Measurements from ENCODE around the gene PDCD7.
"Not testable (repeated sequence)": the region's sequence is repeated elsewhere in the genome, so short reads cannot be mapped to it uniquely, and the experiment has no call there.

PDCD7 gene

GRCh38 chr15:65130941-65131340, 2.7 kb downstream of the PDCD7 start:
- DNase-seq (ENCODE audit: low read depth), result no peak

GRCh38 chr15:65115542-65115941, 18.1 kb downstream of the PDCD7 start:
- DNase-seq (ENCODE audit: low read depth), result no peak

GRCh38 chr15:65115086-65115485, 18.5 kb downstream of the PDCD7 start, which contains the start of gene UBAP1L:
TSS of gene UBAP1L (minus strand) at chr15:65115200. CDS start at chr15:65106215, 8,985 bp downstream.
- no peak for DNase-seq (ENCODE audit: low read depth)

DNA sequence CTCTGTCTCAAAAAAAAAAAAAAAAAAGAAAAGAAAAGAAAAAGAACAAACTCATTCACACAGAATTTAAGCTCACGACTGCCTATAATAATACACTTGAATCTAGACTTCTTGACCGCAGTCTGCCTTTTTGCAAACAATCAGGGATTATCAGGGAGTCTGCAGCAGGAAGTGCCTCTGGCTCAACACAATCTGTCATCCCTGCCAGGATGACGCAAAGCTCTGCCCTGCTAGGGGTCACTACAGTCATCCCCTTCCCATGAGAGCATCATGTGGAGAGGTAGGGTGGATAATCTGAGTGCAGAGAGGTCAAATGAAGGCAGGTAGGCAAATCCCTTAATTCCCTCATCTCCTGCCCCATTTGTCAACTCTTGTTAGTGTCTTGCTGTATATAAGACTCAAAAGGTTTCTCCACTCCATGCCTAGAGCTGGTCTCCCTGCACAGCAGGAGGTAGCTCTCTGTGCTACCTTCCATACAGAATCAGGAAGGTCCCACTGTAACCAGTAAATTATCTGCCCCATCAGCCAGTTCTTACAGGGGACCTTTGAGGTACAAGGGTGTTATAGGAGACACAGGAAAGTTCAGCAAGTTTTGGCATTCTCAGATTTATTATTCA, 22.8 kb downstream of the PDCD7 start:
- DNase-seq (ENCODE audit: low read depth), result no peak

GRCh38 chr15:65106011-65106590, 27.5 kb downstream of the PDCD7 start:
- DNase-seq (ENCODE audit: low read depth), result no peak

GRCh38 chr15:65105038-65105437, 28.6 kb downstream of the PDCD7 start:
- DNase-seq (ENCODE audit: low read depth), result no peak

DNA sequence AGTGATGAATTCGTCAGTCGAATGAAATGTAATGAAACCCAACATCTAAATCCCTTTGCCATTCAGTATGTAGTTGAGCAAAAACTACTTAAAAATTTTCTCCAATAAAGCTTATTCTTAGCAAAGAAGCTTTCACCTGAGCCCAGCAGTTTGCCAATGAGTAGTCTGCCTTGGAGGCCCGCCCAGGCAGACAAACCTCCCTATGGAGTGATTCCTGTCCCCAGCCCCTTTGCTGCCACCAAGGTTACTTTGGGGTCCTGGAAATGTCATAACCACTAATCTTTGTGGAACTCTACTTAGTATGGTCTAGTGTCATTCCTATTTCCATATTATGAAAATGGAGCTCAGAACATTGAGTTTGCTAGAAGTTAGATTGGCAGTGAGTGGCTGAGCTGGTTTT, 30.7 kb downstream of the PDCD7 start:
- no peak for DNase-seq (ENCODE audit: low read depth)

DNA sequence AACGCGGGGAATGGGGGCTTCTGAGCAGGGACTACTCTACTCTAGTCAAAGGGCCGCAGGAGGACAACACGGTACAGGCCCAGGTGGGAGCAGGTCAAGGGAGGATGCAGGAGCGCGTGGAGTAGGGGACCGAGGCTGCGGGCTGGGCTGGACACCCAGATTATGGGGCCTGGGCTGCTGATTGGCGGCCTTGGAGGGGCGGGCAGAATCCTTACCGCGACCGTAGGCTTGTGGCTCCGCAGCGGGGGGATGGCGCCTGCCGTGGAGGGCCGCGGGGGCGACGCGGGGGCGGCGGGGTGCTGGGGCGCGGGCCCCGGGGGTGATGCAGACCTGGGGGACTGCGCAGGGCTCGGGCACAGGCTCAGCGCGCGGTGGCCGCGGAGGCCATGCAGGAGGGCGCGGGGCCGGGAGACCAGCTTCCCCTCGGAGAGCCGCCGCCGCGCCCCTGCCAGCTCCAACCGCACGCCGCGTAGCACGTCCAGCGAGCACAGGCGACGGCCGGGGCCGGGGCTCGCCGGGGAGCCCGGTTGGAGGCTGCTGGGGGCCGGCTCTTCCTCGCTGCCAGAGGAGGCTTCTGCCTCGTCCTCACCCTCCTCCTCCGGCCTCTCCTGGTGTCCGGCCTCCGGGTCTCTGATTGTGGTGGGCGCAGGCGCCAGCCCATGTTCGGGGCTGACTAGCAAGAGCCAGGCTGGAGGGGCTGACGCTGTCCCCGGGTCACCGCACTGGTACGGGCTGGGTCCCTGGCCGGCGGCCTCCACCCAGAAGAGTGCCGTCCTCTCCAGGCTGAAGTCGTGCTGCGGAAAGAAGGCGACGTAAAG, 31.5 kb downstream of the PDCD7 start:
- DNase-seq (ENCODE audit: low read depth), result no peak

DNA sequence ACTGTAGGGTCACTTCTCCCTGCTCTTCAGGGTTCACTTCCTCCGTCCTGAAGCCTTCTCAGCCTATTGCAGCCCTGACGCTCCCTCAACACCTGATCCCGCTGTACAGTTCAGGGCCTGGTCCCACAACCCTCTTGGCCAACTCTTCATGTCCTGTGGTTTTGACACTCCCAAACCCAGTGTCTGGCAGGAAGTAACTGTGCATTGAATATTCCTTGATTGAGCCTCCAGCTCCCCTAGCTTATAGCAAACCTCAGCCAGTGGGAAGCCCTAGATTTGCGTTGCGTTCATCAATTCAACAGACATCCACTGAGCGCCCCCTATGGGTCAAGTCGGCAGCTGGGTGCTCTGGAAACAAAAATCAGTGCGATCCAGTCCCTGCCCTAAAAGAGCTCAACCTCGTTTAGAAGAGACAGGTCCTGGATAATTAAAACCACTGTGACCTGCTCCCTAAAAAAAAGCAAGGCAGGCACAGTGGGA, 32.2 kb downstream of the PDCD7 start:
- DNase-seq (ENCODE audit: low read depth), result no peak

DNA sequence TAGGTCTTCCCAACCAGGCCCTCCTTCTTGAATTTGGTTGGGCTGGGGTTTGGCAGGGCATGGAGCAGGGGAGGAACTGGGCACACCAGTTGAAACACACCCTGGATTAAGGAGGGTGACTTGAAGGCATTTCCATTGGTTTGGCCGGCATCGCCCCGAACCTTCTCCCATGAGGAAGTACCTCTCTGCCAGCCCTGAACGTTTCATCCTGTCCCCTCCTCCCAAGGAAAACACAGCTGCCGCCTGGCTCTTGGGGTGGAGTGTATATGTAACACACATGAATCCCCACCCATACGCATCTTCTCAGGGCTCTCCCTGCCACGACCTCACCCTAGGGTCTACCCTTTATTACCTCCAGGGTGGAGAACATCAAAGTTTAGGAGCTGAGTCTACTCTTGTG, 33.2 kb downstream of the PDCD7 start:
- DNase-seq (ENCODE audit: low read depth), result no peak

GRCh38 chr15:65099801-65100200, 33.8 kb downstream of the PDCD7 start:
- not testable (repeated sequence) for DNase-seq (ENCODE audit: low read depth)

DNA sequence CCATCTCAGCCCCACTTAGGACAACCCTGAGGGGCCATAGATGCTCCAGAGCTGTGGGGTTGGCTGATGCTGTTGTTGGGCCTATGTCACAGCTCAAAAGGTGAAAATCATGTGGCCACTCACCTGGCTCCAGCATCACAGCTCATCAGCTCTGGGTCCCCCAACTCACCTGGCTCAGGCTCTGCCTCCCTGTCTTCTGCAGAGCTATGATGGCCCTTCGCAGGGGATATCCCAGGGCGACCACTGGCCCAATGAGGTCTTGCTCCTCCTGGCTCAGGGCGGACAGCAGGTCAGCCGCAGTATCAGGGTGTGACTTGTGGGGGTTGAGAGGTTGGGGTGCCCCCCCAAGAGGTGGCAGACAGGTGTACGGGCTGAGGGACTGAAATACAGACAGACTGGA, 34.3 kb downstream of the PDCD7 start:
- DNase-seq (ENCODE audit: low read depth), result no peak

GRCh38 chr15:65097651-65098263, 35.9 kb downstream of the PDCD7 start:
- no peak for DNase-seq (ENCODE audit: low read depth)

DNA sequence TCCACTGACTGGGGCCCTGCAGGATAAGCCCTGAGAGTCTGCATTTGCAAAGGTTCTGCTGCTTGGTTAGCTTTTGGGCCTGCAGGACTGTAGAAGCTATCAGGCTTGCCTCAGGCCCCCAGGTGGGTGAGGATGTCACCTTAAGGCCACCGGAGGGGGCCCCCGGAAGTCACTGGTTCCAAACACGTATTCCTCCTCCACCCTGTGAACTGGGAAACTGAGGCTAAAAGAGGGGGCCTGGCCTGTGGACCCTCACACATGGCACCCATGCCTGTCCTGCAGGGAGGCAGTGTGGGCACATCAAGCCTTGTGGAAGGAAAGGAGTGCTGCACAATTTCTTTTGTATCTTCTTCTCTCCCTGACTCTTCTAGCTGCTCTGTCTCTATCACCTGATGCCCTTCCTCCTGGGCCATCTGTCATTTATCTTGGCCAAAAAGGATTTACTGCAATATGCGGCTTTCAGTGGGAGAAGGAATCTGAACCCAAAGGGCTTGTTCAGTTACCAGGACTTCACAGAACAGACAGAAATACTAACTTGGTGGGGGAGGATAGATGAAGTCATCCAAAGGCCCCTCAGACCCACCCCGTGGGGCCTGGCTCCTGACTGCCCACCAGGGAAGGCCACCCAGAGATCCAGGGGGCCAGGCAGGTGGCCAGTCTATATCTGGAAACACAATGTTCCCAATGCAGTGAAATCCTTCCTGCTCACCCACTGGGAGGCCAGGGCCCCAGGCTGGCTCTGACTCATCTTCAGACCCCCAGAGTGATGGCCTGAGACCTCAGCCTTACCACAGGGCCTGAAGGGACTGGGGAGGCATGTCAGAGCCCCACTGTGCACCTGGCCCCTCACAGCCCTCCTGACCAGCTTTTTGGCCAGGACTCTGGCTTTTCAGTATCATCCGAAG, 36.9 kb downstream of the PDCD7 start:
- no peak for DNase-seq (ENCODE audit: low read depth)

DNA sequence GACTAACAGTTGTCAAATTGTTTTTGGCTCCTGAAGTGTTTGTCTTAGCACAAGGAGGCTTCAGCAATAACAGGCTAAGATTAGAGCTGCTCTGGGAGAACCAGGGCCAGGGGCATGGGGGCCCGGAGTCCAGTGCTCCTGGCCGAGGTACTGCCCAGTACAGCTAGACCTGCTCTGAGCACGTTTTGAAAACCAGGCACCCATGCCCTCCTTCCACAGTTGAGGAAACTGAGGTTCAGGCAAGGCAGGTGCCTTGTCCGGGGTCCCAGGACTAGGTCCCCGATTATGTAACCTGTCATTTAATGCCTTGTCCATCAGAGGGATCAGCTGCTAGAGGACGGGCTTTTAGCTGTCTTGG, 37.9 kb downstream of the PDCD7 start:
- DNase-seq (ENCODE audit: low read depth), result no peak

GRCh38 chr15:65095011-65095746, 38.4 kb downstream of the PDCD7 start:
- no peak for DNase-seq (ENCODE audit: low read depth)

GRCh38 chr15:65094294-65094995, 39.2 kb downstream of the PDCD7 start:
- DNase-seq (ENCODE audit: low read depth), result no peak

- not testable (repeated sequence) for DNase-seq (ENCODE audit: low read depth)
These were observed 39.8 kb downstream of the PDCD7 start for GRCh38 chr15:65093793-65094170.

GRCh38 chr15:65092911-65093792, 40.5 kb downstream of the PDCD7 start:
- no peak for DNase-seq (ENCODE audit: low read depth)

All from HS-5 (cell line).